Stimulated activated CD8-positive, alpha-beta memory T cell treated with anti-CD3 and anti-CD28 coated beads, Interleukin-7, amount 100 ng/mL, for 4 hours (primary cell): ENCODE measurements around the gene CLTA.

Experiments
- DNase-seq, 2 donors: peaks; one replicate each; pipeline ENCODE4 v3.0.0-alpha.2; 2020; ENCODE audit warnings: low read depth in 2 of 2

Gene CLTA

GRCh38 chr9:36188212-36188611, 2.5 kb upstream of the CLTA start:
- DNase-seq, result no peak

- no peak for DNase-seq
Measured at GRCh38 chr9:36189976-36190375, 745 bp upstream of the CLTA start.

DNA sequence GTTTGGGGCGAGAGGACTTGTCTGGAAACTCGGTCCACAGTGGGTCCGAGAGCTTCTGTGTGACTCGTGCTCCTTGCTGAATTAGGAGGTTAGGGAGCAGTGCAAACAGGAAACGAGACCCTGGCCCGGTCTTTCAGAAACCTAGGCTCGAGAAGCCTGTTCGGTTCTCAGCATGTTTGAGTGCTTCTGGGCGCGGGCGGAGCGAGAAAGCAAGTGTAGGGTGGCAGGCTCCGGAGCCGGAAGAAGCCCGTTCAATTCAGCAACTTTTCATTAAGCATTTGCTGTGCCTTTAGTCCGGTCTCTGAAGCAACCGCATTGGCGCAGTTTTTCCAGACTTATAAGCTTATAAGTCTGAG, 547 bp downstream of the CLTA start:
- DNase-seq, result peak in 1 of 2 donors; percentile 33

GRCh38 chr9:36191686-36192085, 965 bp downstream of the CLTA start:
- no peak for DNase-seq

- DNase-seq, result no peak
Measured at GRCh38 chr9:36192196-36192595, 1.5 kb downstream of the CLTA start.

DNA sequence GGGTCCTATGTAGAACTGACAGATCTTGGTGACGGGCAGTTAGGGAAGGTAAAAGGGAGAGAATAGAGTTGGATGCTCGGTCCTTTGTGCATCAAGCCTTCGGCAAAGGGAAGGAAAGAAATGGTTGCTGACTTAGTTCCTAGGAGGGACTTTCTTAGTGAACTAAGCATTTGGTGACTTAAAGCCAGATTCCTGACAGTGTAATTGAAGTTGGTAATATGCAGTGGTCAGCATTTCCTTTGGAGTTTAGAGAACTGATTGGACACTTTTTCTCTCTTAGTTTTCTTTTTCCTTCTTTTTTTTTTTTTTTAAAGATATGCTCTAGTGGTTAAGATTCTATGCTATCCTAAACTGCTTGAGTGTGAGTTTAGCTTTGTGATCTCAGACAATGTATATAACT, 2.3 kb downstream of the CLTA start:
- no peak for DNase-seq

- DNase-seq, result no peak
Measured at GRCh38 chr9:36194326-36195000, 3.7 kb downstream of the CLTA start.

- no peak for DNase-seq
Measured at GRCh38 chr9:36204906-36205547, 14.3 kb downstream of the CLTA start.

DNA sequence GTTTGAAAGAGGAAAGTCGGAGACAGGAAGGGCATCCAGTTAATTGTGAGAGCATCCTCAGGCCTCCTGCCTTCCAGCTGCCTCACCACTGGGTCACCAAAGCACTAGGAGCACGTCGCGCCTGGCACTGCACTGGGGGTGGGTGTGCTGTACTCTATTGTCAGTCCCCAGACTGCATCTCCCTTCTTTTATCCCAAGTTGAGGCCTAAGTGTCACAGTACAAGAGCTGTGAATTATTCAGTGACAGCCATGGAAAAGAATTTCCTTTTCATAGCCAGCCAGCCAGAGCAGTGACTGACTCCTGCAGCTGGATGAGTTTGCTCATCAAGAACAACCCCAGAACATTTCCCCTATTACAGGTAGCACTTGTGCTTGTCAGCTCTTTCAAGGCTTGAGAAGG, 16.3 kb downstream of the CLTA start:
- DNase-seq, result no peak

- DNase-seq, result no peak
Measured at GRCh38 chr9:36207546-36208012, 16.9 kb downstream of the CLTA start.

DNA sequence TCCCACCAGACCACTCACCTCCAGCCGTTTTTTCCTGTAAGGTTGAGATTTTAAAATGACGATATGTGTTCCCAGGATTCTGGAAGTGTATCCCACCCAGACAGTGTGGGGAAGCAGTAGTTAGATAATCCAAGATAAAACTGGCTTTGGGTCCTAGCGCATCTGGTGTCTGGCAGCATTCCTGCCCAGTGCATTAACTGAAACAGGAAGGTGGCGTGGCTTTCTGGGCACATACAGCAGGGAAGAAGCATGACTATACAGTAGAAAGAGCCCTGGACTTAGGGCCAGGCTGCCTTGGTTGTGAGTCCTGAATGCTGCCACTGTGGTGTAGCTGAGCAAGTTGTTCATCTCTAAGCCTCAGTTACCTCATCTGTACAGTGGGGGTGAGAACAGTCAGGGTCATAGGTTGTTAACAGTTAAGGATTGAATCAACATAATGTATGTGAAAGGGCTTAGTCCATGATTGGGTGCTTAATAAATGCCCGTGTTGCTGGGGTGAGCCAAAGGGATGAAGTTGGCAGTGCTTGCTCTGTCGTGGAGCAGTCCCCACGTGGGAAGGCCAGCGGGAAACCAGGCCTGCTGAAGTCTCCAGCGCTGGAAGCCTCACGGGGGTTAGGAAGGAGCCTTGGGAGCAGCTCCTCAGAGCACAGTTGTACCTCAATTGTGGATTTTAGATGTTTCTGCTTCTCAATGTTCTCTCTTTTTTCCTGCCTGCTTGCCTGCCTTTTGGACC, 18.0 kb downstream of the CLTA start:
- DNase-seq, result no peak

DNA sequence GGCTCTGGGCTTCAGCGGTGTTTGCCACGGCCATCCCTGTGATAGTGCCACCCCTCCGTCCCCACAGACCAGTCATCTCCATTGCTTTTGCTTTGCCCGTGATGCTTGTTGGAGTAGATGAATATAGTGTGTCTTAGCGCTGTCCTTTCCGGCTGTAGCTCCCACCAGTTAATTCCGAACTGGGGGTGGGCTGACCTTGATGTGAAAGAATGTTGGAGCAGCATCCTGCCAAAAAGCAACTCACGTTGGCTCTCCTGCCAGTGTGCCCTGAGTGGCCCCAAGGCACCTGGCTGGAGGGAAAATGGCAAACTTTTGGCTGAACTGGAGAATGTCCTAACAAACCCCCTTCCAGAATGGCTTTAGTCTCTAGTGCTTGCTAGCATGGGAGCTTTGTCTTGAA, 20.0 kb downstream of the CLTA start:
- no peak for DNase-seq

DNA sequence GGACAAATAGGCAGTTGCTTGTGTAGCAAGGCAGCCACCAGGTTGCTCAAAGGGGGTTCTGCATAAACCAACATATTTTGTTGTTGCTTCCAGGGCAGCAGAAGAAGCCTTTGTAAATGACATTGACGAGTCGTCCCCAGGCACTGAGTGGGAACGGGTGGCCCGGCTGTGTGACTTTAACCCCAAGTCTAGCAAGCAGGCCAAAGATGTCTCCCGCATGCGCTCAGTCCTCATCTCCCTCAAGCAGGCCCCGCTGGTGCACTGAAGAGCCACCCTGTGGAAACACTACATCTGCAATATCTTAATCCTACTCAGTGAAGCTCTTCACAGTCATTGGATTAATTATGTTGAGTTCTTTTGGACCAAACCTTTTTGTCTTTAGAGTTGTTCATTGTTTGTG, 20.8 kb downstream of the CLTA start:
- DNase-seq, result no peak

DNA sequence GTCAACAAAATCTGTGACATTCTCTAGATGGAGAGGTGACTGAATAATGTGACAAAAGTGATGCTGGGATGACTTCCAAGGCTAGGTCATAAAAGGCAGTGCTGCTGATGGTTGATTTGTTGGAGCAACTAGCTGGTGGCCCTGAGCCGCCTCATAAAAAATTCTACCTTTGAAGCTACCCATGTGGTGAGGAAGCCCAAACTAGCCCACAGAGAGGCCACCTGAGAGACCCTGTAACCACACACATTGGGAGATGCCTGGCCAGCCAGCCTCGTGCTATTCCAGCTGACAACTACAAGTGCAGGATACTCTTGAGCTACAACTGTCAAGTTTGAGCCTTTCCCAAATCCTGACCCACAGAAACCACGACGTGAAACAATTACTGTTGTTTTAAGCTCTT, 22.7 kb downstream of the CLTA start:
- DNase-seq, result no peak

- DNase-seq, result no peak
Measured at GRCh38 chr9:36213989-36214388, 23.3 kb downstream of the CLTA start.

GRCh38 chr9:36214571-36214970, 23.9 kb downstream of the CLTA start:
- no peak for DNase-seq

- DNase-seq, result no peak
Measured at GRCh38 chr9:36217256-36217968, 26.7 kb downstream of the CLTA start.

DNA sequence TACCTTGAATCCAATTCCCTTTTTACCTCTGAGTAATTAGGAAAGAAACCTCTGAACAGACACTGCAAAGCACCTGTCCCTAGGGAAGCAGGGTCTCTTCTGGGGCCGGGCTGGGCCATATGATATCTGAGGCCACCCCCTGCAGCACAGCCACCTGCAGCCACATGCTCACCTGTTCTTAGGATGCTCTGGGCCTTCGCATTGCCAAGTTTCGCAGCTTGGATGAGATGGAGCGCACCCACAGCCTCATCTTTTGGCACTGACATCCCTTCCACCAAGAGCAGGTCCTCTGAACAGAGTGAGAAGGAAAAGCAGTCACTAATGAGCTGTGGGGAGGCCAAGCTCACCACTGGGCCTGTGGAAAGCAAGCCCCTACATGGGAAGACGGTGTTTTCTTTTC, 27.3 kb downstream of the CLTA start:
- no peak for DNase-seq

DNA sequence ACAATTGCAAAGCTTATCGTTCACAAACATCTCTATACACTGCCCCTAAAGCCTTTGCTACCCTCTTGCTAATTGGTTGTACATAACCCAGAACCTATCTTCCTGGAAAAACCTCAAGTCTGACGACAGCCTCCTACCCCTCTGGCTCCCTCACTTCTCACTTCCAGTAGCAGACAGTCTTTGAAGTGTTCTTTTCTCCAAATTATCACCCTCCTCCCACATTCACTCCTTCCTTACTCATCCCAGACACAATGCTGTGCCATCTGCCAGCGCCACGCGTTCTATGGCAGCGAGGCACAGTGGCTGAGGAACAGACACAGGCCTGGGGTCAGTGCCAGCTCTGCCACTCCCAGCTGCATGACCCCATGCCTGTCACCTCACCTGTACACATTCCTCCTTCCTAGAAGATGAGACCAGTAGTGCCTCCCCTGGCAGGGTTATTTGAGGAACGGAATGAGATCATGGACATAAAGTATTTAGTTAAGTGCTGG, 27.7 kb downstream of the CLTA start:
- no peak for DNase-seq

GRCh38 chr9:36221667-36222066, 30.9 kb downstream of the CLTA start:
- no peak for DNase-seq

- no peak for DNase-seq
Measured at GRCh38 chr9:36222449-36222848, 31.7 kb downstream of the CLTA start.

DNA sequence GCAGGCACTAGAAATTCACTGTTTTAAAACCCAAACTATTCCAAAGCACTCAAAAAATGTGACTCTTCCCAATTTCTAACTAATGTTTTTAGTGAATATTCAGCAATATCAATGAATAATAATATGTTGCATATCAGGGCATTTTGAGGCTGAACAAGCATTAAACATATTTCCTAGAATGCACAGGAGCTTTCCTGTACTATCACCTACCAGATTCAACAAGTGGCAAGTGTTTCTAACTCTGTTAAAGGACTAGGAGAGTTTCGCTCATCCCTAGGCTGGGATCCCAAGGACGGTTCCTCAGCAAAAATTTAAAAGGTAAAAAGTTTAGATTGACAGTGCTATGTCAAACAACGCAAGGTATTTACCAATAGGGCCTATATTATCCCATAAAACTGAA, 46.5 kb downstream of the CLTA start:
- DNase-seq, result no peak
